ENCODE measurements around the gene CNIH4.
A peak's percentile ranks its signal among the peaks of the same experiment; 100 is the strongest.

The CNIH4 gene

GRCh38 chr1:224317383-224318045 lies 39.2 kb upstream of the CNIH4 start:
- Histone ChIP-seq H2BK5ac (ENCODE audit: low read depth, low read length, poor library complexity) (no peak overlapping the region), H3K4me3 (ENCODE audit: low read depth, low read length) (no peak overlapping the region), H3K4me1 (ENCODE audit: control insufficient read depth in 1 of 2, insufficient read depth in 2 of 2, low read length in 2 of 2) (no peaks in the 10 kb centered on the region), H3K79me1 (ENCODE audit: low read length) (no peaks in the 10 kb centered on the region), H3K23ac (ENCODE audit: low read length) (no peak overlapping the region), H3K79me2 (ENCODE audit: control insufficient read depth, insufficient read depth, low read length, poor library complexity) (no peaks in the 10 kb centered on the region), H2AK5ac (ENCODE audit: low read length) (no peak overlapping the region), H4K91ac (ENCODE audit: low read depth, low read length) (no peak overlapping the region), H4K8ac (ENCODE audit: low read depth, low read length) (no peak overlapping the region), H2BK12ac (ENCODE audit: low read length) (no peak overlapping the region), H2BK120ac (ENCODE audit: insufficient read depth, low read length, poor library complexity) (no peak overlapping the region), H3K4me2 (ENCODE audit: low read length) (no peak overlapping the region), H3K27ac (ENCODE audit: low read depth, low read length) (no peak overlapping the region), H3K27me3 (ENCODE audit: insufficient read depth, low read length) (no peaks in the 10 kb centered on the region), H4K12ac (ENCODE audit: low read depth, low read length) (no peak overlapping the region), H3K14ac (ENCODE audit: low read length) (no peak overlapping the region), H3K9me3 (ENCODE audit: insufficient read depth, low read depth, low read length) (no peaks in the 10 kb centered on the region), H3K36me3 (ENCODE audit: control insufficient read depth in 1 of 2, insufficient read depth in 2 of 2, low read length in 2 of 2) (peaks cover 7 to 8% of the 10 kb centered on the region in 2 experiments), H3K9ac (ENCODE audit: low read length) (no peak overlapping the region), H3K18ac (ENCODE audit: low read length) (no peak overlapping the region), H3K4ac (ENCODE audit: low read depth, low read length) (no peak overlapping the region), H2AFZ (ENCODE audit: insufficient read depth, low read length, poor library complexity) (no peak overlapping the region)
- no peak for DNase-seq
- WGBS (ENCODE audit: extremely low coverage, insufficient coverage, insufficient read length), result no CpG with 5 or more reads among the region's 4 CpGs

GRCh38 chr1:224321706-224322105 lies 35.0 kb upstream of the CNIH4 start:
- Histone ChIP-seq H3K14ac (ENCODE audit: low read length) (no peak overlapping the region), H2BK5ac (ENCODE audit: low read depth, low read length, poor library complexity) (no peak overlapping the region), H3K9ac (ENCODE audit: low read length) (no peak overlapping the region), H3K79me2 (ENCODE audit: control insufficient read depth, insufficient read depth, low read length, poor library complexity) (no peaks in the 10 kb centered on the region), H3K18ac (ENCODE audit: low read length) (no peak overlapping the region), H3K4me2 (ENCODE audit: low read length) (no peak overlapping the region), H3K27ac (ENCODE audit: low read depth, low read length) (no peak overlapping the region), H3K4ac (ENCODE audit: low read depth, low read length) (no peak overlapping the region), H3K36me3 (ENCODE audit: control insufficient read depth in 1 of 2, insufficient read depth in 2 of 2, low read length in 2 of 2) (peaks cover under 1 to 6% of the 10 kb centered on the region in 2 experiments), H2AK5ac (ENCODE audit: low read length) (no peak overlapping the region), H2BK12ac (ENCODE audit: low read length) (no peak overlapping the region), H3K4me1 (ENCODE audit: control insufficient read depth in 1 of 2, insufficient read depth in 2 of 2, low read length in 2 of 2) (no peaks in the 10 kb centered on the region), H3K9me3 (ENCODE audit: insufficient read depth, low read depth, low read length) (no peaks in the 10 kb centered on the region), H3K27me3 (ENCODE audit: insufficient read depth, low read length) (no peaks in the 10 kb centered on the region), H3K4me3 (ENCODE audit: low read depth, low read length) (no peak overlapping the region), H4K12ac (ENCODE audit: low read depth, low read length) (no peak overlapping the region), H4K8ac (ENCODE audit: low read depth, low read length) (no peak overlapping the region), H2BK120ac (ENCODE audit: insufficient read depth, low read length, poor library complexity) (no peak overlapping the region), H2AFZ (ENCODE audit: insufficient read depth, low read length, poor library complexity) (no peak overlapping the region), H4K91ac (ENCODE audit: low read depth, low read length) (no peak overlapping the region), H3K79me1 (ENCODE audit: low read length) (no peaks in the 10 kb centered on the region), H3K23ac (ENCODE audit: low read length) (no peak overlapping the region)
- no peak for DNase-seq
- WGBS (ENCODE audit: extremely low coverage, insufficient coverage, insufficient read length), result no CpG with 5 or more reads among the region's 2 CpGs

DNA sequence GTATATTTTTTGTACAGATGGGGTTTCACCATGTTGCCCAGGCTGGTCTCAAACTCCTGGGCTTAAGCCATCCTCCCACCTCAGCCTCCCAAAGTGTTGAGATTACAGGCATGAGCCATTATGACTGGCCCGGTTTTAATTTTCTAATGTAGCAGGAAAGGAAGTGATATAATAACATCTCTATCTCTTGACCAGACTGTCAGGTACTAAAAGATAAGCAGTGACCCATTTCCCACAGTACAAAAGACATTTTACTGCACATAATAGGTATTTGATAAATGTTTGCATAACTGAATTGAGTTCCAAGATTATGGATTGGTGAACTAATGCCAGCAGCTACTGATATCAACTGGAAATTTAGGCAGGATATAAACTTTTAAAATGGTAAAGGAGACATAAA lies 30.7 kb upstream of the CNIH4 start:
- Histone ChIP-seq H2AK5ac (ENCODE audit: low read length) (no peak overlapping the region), H3K9ac (ENCODE audit: low read length) (no peak overlapping the region), H2BK120ac (ENCODE audit: insufficient read depth, low read length, poor library complexity) (no peak overlapping the region), H2AFZ (ENCODE audit: insufficient read depth, low read length, poor library complexity) (no peak overlapping the region), H3K4me2 (ENCODE audit: low read length) (no peak overlapping the region), H2BK12ac (ENCODE audit: low read length) (no peak overlapping the region), H3K79me2 (ENCODE audit: control insufficient read depth, insufficient read depth, low read length, poor library complexity) (peaks cover 3% of the 10 kb centered on the region), H3K27me3 (ENCODE audit: insufficient read depth, low read length) (no peaks in the 10 kb centered on the region), H3K4me1 (ENCODE audit: control insufficient read depth in 1 of 2, insufficient read depth in 2 of 2, low read length in 2 of 2) (peaks cover 0 to 2% of the 10 kb centered on the region in 2 experiments), H3K4ac (ENCODE audit: low read depth, low read length) (no peak overlapping the region), H3K79me1 (ENCODE audit: low read length) (peaks cover 6% of the 10 kb centered on the region), H3K27ac (ENCODE audit: low read depth, low read length) (no peak overlapping the region), H4K8ac (ENCODE audit: low read depth, low read length) (no peak overlapping the region), H3K9me3 (ENCODE audit: insufficient read depth, low read depth, low read length) (no peaks in the 10 kb centered on the region), H3K36me3 (ENCODE audit: control insufficient read depth in 1 of 2, insufficient read depth in 2 of 2, low read length in 2 of 2) (peaks cover 0 to 9% of the 10 kb centered on the region in 2 experiments), H3K14ac (ENCODE audit: low read length) (no peak overlapping the region), H4K91ac (ENCODE audit: low read depth, low read length) (no peak overlapping the region), H3K18ac (ENCODE audit: low read length) (no peak overlapping the region), H3K4me3 (ENCODE audit: low read depth, low read length) (no peak overlapping the region), H3K23ac (ENCODE audit: low read length) (no peak overlapping the region), H4K12ac (ENCODE audit: low read depth, low read length) (no peak overlapping the region), H2BK5ac (ENCODE audit: low read depth, low read length, poor library complexity) (no peak overlapping the region)
- no CpG with 5 or more reads among the region's 1 CpG for WGBS (ENCODE audit: extremely low coverage, insufficient coverage, insufficient read length)
- no peak for DNase-seq

GRCh38 chr1:224328644-224329043 lies 28.0 kb upstream of the CNIH4 start:
- H2BK120ac ChIP-seq (ENCODE audit: insufficient read depth, low read length, poor library complexity), result no peak overlapping the region
- H2BK5ac ChIP-seq (ENCODE audit: low read depth, low read length, poor library complexity), result no peak overlapping the region
- peak overlapping the region; percentile 93 for H3K4ac ChIP-seq (ENCODE audit: low read depth, low read length)
- H4K8ac ChIP-seq (ENCODE audit: low read depth, low read length), result no peak overlapping the region
- peaks cover 6% of the 10 kb centered on the region for H3K79me1 ChIP-seq (ENCODE audit: low read length)
- no peak overlapping the region for H3K27ac ChIP-seq (ENCODE audit: low read depth, low read length)
- H4K91ac ChIP-seq (ENCODE audit: low read depth, low read length), result no peak overlapping the region
- H3K23ac ChIP-seq (ENCODE audit: low read length), result no peak overlapping the region
- H3K4me3 ChIP-seq (ENCODE audit: low read depth, low read length), result no peak overlapping the region
- no peaks in the 10 kb centered on the region for H3K9me3 ChIP-seq (ENCODE audit: insufficient read depth, low read depth, low read length)
- no peak overlapping the region for H3K18ac ChIP-seq (ENCODE audit: low read length)
- WGBS (ENCODE audit: extremely low coverage, insufficient coverage, insufficient read length), result no CpG with 5 or more reads among the region's 6 CpGs
- no peak overlapping the region for H2AFZ ChIP-seq (ENCODE audit: insufficient read depth, low read length, poor library complexity)
- DNase-seq, result no peak
- no peak overlapping the region for H3K14ac ChIP-seq (ENCODE audit: low read length)
- no peak overlapping the region for H4K12ac ChIP-seq (ENCODE audit: low read depth, low read length)
- H3K36me3 ChIP-seq (ENCODE audit: control insufficient read depth in 1 of 2, insufficient read depth in 2 of 2, low read length in 2 of 2), result peaks cover 0 to 9% of the 10 kb centered on the region in 2 experiments
- H3K79me2 ChIP-seq (ENCODE audit: control insufficient read depth, insufficient read depth, low read length, poor library complexity), result peaks cover 3% of the 10 kb centered on the region
- H2BK12ac ChIP-seq (ENCODE audit: low read length), result no peak overlapping the region
- H3K4me1 ChIP-seq (ENCODE audit: control insufficient read depth in 1 of 2, insufficient read depth in 2 of 2, low read length in 2 of 2), result peaks cover 0 to 2% of the 10 kb centered on the region in 2 experiments
- H2AK5ac ChIP-seq (ENCODE audit: low read length), result no peak overlapping the region
- H3K9ac ChIP-seq (ENCODE audit: low read length), result no peak overlapping the region
- H3K27me3 ChIP-seq (ENCODE audit: insufficient read depth, low read length), result no peaks in the 10 kb centered on the region
- no peak overlapping the region for H3K4me2 ChIP-seq (ENCODE audit: low read length)
